H1 (cell line): ENCODE measurements around the gene CCDC8. TPM values are rescaled to one million over a fixed set of nuclear protein-coding genes. Genes with fewer than 3 reads are reported as not detected.

Experiments
- CTCF ChIA-PET: fragments of 300-600 bp; sonication (Branson Sonifier 250); formaldehyde crosslinking; loops from one replicate; lab custom pipeline; 2021; ENCODE audit not compliant: partially characterized antibody; lab: Charles Lee
- POLR2A ChIA-PET: fragments of 300-600 bp; sonication (Branson Sonifier 250); formaldehyde crosslinking; loops from one replicate; lab custom pipeline; 2021; ENCODE audit warnings: inconsistent platforms; ENCODE audit not compliant: partially characterized antibody; lab: Charles Lee
- DNase-seq, 2 experiments: peaks; one replicate each; pipeline versions ENCODE4 v3.0.0 to v3.0.0-alpha.2; 2010 to 2022; ENCODE audit warnings: low spot score in 2 of 2, low read depth in 1 of 2, mixed read lengths in 1 of 2
- FAIRE-seq: peaks from 2 replicates; lab custom pipeline; 2011; peaks lifted over from hg19 to GRCh38; lab: Jason Lieb, UNC
- H2AFZ ChIP-seq: 2 replicates; pipeline ENCODE4 v1.8.1; 2012; ENCODE audit warnings: low read length, inconsistent platforms
- H2AK5ac ChIP-seq: 2 replicates; pipeline ENCODE4 v1.6.1; 2013; ENCODE audit warnings: low read depth, low read length
- H2BK120ac ChIP-seq: replicated peaks from 2 replicates; pipeline ENCODE3; 2013; ENCODE audit warnings: low read depth, low read length, inconsistent platforms
- H2BK12ac ChIP-seq: 2 replicates; pipeline ENCODE4 v1.6.1; 2013; ENCODE audit warnings: low read depth, low read length
- H2BK15ac ChIP-seq: 2 replicates; pipeline ENCODE4 v1.6.1; 2013; ENCODE audit warnings: low read length
- H2BK20ac ChIP-seq: 2 replicates; pipeline ENCODE4 v1.6.1; 2013; ENCODE audit warnings: low read length
- H2BK5ac ChIP-seq: 2 replicates; pipeline ENCODE4 v1.6.1; 2013; ENCODE audit warnings: low read depth, low read length
- H3K14ac ChIP-seq: 2 replicates; pipeline ENCODE4 v1.6.1; 2013; ENCODE audit warnings: inconsistent platforms; ENCODE audit not compliant: insufficient read length
- H3K18ac ChIP-seq: 2 replicates; pipeline ENCODE4 v1.6.1; 2013; ENCODE audit warnings: low read length; ENCODE audit errors: extremely low read depth
- H3K23ac ChIP-seq: 2 replicates; pipeline ENCODE4 v1.6.1; 2013; ENCODE audit warnings: inconsistent platforms; ENCODE audit not compliant: insufficient read length
- H3K23me2 ChIP-seq: 2 replicates; pipeline ENCODE4 v1.6.1; 2013; ENCODE audit warnings: low read depth, low read length
- H3K27ac ChIP-seq: 2 replicates; pipeline ENCODE4 v1.6.1; 2011; ENCODE audit warnings: low read depth, low read length, inconsistent platforms
- H3K27me3 ChIP-seq, 4 experiments: replicated peaks in 1 of 4; 1 replicate in 1 of 4; 2 replicates in 3 of 4; pipeline versions ENCODE4 v1.6.1 to v1.8.1; 2011 to 2013; ENCODE audit warnings: low read length in 3 of 4, mild to moderate bottlenecking in 3 of 4, inconsistent platforms in 2 of 4, mixed read lengths in 2 of 4, moderate library complexity in 1 of 4; ENCODE audit not compliant: control insufficient read depth in 3 of 4, insufficient read depth in 3 of 4; ENCODE audit errors: extremely low read depth in 1 of 4
- H3K36me3 ChIP-seq, 4 experiments: 2 replicates each; pipeline versions ENCODE4 v1.6.1 to v1.8.1; 2011 to 2013; ENCODE audit warnings: mild to moderate bottlenecking in 4 of 4, low read length in 3 of 4, moderate library complexity in 2 of 4, control low read depth in 1 of 4, inconsistent platforms in 1 of 4; ENCODE audit not compliant: insufficient read depth in 4 of 4, control insufficient read depth in 2 of 4
- H3K4ac ChIP-seq: replicated peaks from 2 replicates; pipeline ENCODE3; 2013; ENCODE audit warnings: low read length, low read depth, mixed read lengths, inconsistent platforms; ENCODE audit not compliant: insufficient read length
- H3K4me1 ChIP-seq, 4 experiments: replicated peaks in 1 of 4; 1 replicate in 1 of 4; 2 replicates in 3 of 4; pipeline versions ENCODE4 v1.6.1 to v1.8.1; 2011 to 2013; ENCODE audit warnings: low read length in 3 of 4, inconsistent platforms in 2 of 4, mixed read lengths in 1 of 4; ENCODE audit not compliant: insufficient read depth in 4 of 4, control insufficient read depth in 3 of 4
- H3K4me2 ChIP-seq, 2 experiments: 2 replicates each; pipeline versions ENCODE4 v1.6.1 to v1.8.1; 2011 to 2013; ENCODE audit warnings: low read depth in 2 of 2, low read length in 2 of 2, control low read depth in 1 of 2, inconsistent platforms in 1 of 2, mild to moderate bottlenecking in 1 of 2; ENCODE audit not compliant: insufficient read depth in 1 of 2
- H3K4me3 ChIP-seq, 4 experiments: fragments of 200-600, 300-600 bp in 1 of 4; sonication (generic), shearing (Covaris generic), sonication (Bioruptor Twin) in 1 of 4; 2 replicates each; pipeline versions ENCODE4 v1.5.1 to v1.8.1; 2011 to 2016; ENCODE audit warnings: low read length in 4 of 4, low read depth in 3 of 4, control low read depth in 2 of 4, inconsistent platforms in 2 of 4, mild to moderate bottlenecking in 2 of 4, mixed read lengths in 1 of 4, moderate library complexity in 1 of 4; ENCODE audit not compliant: insufficient read depth in 2 of 4; ENCODE audit errors: extremely low read depth in 1 of 4
- H3K56ac ChIP-seq: replicated peaks from 2 replicates; pipeline ENCODE3; 2013; ENCODE audit warnings: low read depth, mild to moderate bottlenecking, mixed read lengths, low read length, inconsistent platforms; ENCODE audit not compliant: insufficient read length
- H3K79me1 ChIP-seq: 2 replicates; pipeline ENCODE4 v1.6.1; 2013; ENCODE audit warnings: low read depth, low read length, control low read depth
- H3K79me2 ChIP-seq, 2 experiments: 2 replicates each; pipeline versions ENCODE4 v1.6.1 to v1.8.1; 2012 to 2013; ENCODE audit warnings: low read length in 2 of 2, mild to moderate bottlenecking in 2 of 2, inconsistent platforms in 1 of 2; ENCODE audit not compliant: insufficient read depth in 2 of 2, control insufficient read depth in 1 of 2
- H3K9ac ChIP-seq, 4 experiments: replicated peaks in 1 of 4; 1 replicate in 1 of 4; 2 replicates in 3 of 4; pipeline versions ENCODE4 v1.6.1 to v1.8.1; 2011 to 2013; ENCODE audit warnings: low read depth in 3 of 4, low read length in 3 of 4, control low read depth in 2 of 4, mild to moderate bottlenecking in 2 of 4, moderate library complexity in 2 of 4, inconsistent platforms in 1 of 4; ENCODE audit errors: extremely low read depth in 1 of 4
- H3K9me3 ChIP-seq, 2 experiments: 2 replicates each; pipeline versions ENCODE4 v1.6.1 to v1.8.1; 2012 to 2013; ENCODE audit warnings: mild to moderate bottlenecking in 2 of 2, moderate library complexity in 2 of 2, control low read depth in 1 of 2, inconsistent platforms in 1 of 2, low read depth in 1 of 2, low read length in 1 of 2, mixed read lengths in 1 of 2; ENCODE audit not compliant: insufficient read depth in 2 of 2
- H4K20me1 ChIP-seq, 2 experiments: replicated peaks in 1 of 2; 2 replicates each; pipeline versions ENCODE3 to v1.8.1; 2011 to 2013; ENCODE audit warnings: inconsistent platforms in 2 of 2, low read length in 2 of 2, mild to moderate bottlenecking in 1 of 2; ENCODE audit not compliant: insufficient read depth in 2 of 2, control insufficient read depth in 1 of 2
- H4K5ac ChIP-seq: 2 replicates; pipeline ENCODE4 v1.6.1; 2013; ENCODE audit warnings: low read length, low read depth, mixed read lengths, inconsistent platforms; ENCODE audit not compliant: insufficient read length
- H4K8ac ChIP-seq: 2 replicates; pipeline ENCODE4 v1.8.0; 2013; ENCODE audit warnings: mild to moderate bottlenecking, moderate library complexity, low read length, inconsistent platforms; ENCODE audit not compliant: insufficient read depth; ENCODE audit errors: extremely low read depth
- H4K91ac ChIP-seq: replicated peaks from 2 replicates; pipeline ENCODE3; 2013; ENCODE audit warnings: low read length, mixed read lengths, inconsistent platforms; ENCODE audit not compliant: insufficient read length
- ASH2L ChIP-seq: fragments of 200-600, 300-600 bp; sonication (generic); IDR thresholded peaks from one replicate; pipeline ENCODE4 v1.7.1; 2017; ENCODE audit warnings: low read length
- HDAC6 ChIP-seq: IDR thresholded peaks from one replicate; pipeline ENCODE4 v1.7.1; 2012; ENCODE audit warnings: low read depth, mild to moderate bottlenecking, inconsistent platforms, low read length, moderate library complexity
- RXRA ChIP-seq: IDR thresholded peaks from 2 replicates; pipeline ENCODE4 v1.6.1; 2011; ENCODE audit warnings: low read depth, mild to moderate bottlenecking, low read length, moderate library complexity; ENCODE audit not compliant: insufficient read depth
- SIX5 ChIP-seq: IDR thresholded peaks from 2 replicates; pipeline ENCODE4 v1.6.1; 2011; ENCODE audit warnings: mild to moderate bottlenecking, low read depth, low read length
- SUZ12 ChIP-seq: fragments of 200-600 bp; sonication (generic); IDR thresholded peaks from 2 replicates; pipeline ENCODE4 v1.6.1; 2012; ENCODE audit warnings: mild to moderate bottlenecking, inconsistent platforms, low read length, moderate library complexity, mixed read lengths
- USF2 ChIP-seq: IDR thresholded peaks from 2 replicates; pipeline ENCODE4 v1.6.1; 2011; ENCODE audit warnings: low read length, improper control_type of control experiment
- WGBS, 2 experiments: shearing (Covaris generic) in 1 of 2; methylation state at CpG; one replicate each; pipeline versions ENCODE4 v1.1.6 to v1.1.7; 2013 to 2015; ENCODE audit warnings: low lambda C conversion rate in 2 of 2, mixed read lengths in 2 of 2, inconsistent platforms in 1 of 2, low coverage in 1 of 2, missing lambda C conversion rate in 1 of 2; ENCODE audit not compliant: insufficient replicate concordance in 2 of 2, insufficient coverage in 1 of 2, insufficient read length in 1 of 2; ENCODE audit errors: extremely low coverage in 1 of 2, missing lambda C conversion rate in 1 of 2; 5-methylcytosine and 5-hydroxymethylcytosine counted together
- polyA plus RNA-seq, 7 experiments: library from polyadenylated mRNA; depleted of rRNA in 3 of 7; stranded (reverse) in 5 of 7; unstranded in 2 of 7; fragments of >200 nt in 5 of 7; fragments of 200-250 nt in 2 of 7; gene quantifications; 1 replicate in 5 of 7; 2 replicates in 1 of 7; 4 replicates in 1 of 7; pipeline versions ENCODE4 v1.2.1 to v1.2.3, GENCODE V29; 2011 to 2013; ENCODE audit warnings: missing spikeins in 2 of 7, mixed read lengths in 2 of 7
- total RNA-seq: library from RNA; stranded (reverse); fragmentation: NEBNext Ultra II Directional; extraction: Animal tissue kit (Norgen Biotek cat#: 25700); gene quantifications from 2 replicates; pipeline ENCODE4 v1.2.1, GENCODE V29; 2021

The CCDC8 gene
- total and polyA plus RNA-seq, 2 of the 8 experiments (the other 6 are each of a cell fraction or from before 2014, with no cell fraction given) = 4.9 to 13.6 TPM

GRCh38 chr19:46435009-46435408 lies 21.6 kb upstream of the CCDC8 start:
- 82% methylated on average over 6 of the region's 6 CpGs; no CpG with 5 or more reads in 1 of the 2 experiments for WGBS, 2 experiments
- H3K79me2 ChIP-seq = no peaks in the 10 kb centered on the region
- no peak overlapping the region for H4K91ac ChIP-seq
- no peak overlapping the region for H3K4ac ChIP-seq
- H3K23ac ChIP-seq = no peak overlapping the region
- H2BK20ac ChIP-seq = no peak overlapping the region
- no peak overlapping the region for H2BK120ac ChIP-seq
- no peaks in the 10 kb centered on the region for H3K27me3 ChIP-seq
- no peaks in the 10 kb centered on the region for H3K79me1 ChIP-seq
- H2BK5ac ChIP-seq = no peak overlapping the region
- no peak overlapping the region for H3K4me3 ChIP-seq
- H3K36me3 ChIP-seq = no peaks in the 10 kb centered on the region
- CTCF ChIA-PET = interaction anchor here (1.2 to 1.3 kb wide), 3 partner anchors 11 to 39 kb away, joined by 3 to 5 read pairs (median 4); no protein-coding TSS in a partner anchor
- H3K4me1 ChIP-seq = no peaks in the 10 kb centered on the region
- POLR2A ChIA-PET = interaction anchor here (0.7 kb wide), 1 partner anchor 16 kb away, joined by 3 read pairs; no protein-coding TSS in a partner anchor
- H2AK5ac ChIP-seq = no peak overlapping the region
- no peaks in the 10 kb centered on the region for H4K20me1 ChIP-seq
- H3K9ac ChIP-seq = no peak overlapping the region
- H4K8ac ChIP-seq = no peak overlapping the region
- no peaks in the 10 kb centered on the region; the same call in 1 of the 2 replicates for H3K23me2 ChIP-seq
- no peak for FAIRE-seq
- no peak overlapping the region for H2BK15ac ChIP-seq
- H3K14ac ChIP-seq = no peak overlapping the region
- H3K4me2 ChIP-seq = no peak overlapping the region
- no peak overlapping the region for H2BK12ac ChIP-seq
- H3K18ac ChIP-seq = no peak overlapping the region
- H4K5ac ChIP-seq = no peak overlapping the region
- no peak for TF ChIP-seq SUZ12
- TF ChIP-seq USF2 = no peak
- TF ChIP-seq ASH2L = no peak
- no peak for TF ChIP-seq SIX5
- no peak for TF ChIP-seq RXRA
- no peak for TF ChIP-seq HDAC6
- DNase-seq = no peak
- no peaks in the 10 kb centered on the region for H3K9me3 ChIP-seq
- no peak overlapping the region for H3K27ac ChIP-seq
- H3K56ac ChIP-seq = no peak overlapping the region
- no peak overlapping the region for H2AFZ ChIP-seq
